ENCODE measurements around the gene PLBD2.

The PLBD2 gene

GRCh38 chr12:113371808-113372207 lies 13.4 kb downstream of the PLBD2 start:
- no peak for DNase-seq

- no peak for DNase-seq
These were observed 14.0 kb downstream of the PLBD2 start for GRCh38 chr12:113372371-113372770.

GRCh38 chr12:113373440-113373839 lies 15.1 kb downstream of the PLBD2 start:
- DNase-seq: no peak

GRCh38 chr12:113373969-113374368 lies 15.6 kb downstream of the PLBD2 start:
- no peak for DNase-seq

- no peak for DNase-seq
These were observed 16.5 kb downstream of the PLBD2 start for GRCh38 chr12:113374823-113375428.

- no peak for DNase-seq
These were observed 19.9 kb downstream of the PLBD2 start for GRCh38 chr12:113378291-113378690.

GRCh38 chr12:113381220-113381619 lies 22.8 kb downstream of the PLBD2 start:
- DNase-seq: no peak

GRCh38 chr12:113382206-113382605 lies 23.8 kb downstream of the PLBD2 start:
- no peak for DNase-seq

GRCh38 chr12:113384778-113385177 lies 26.4 kb downstream of the PLBD2 start:
- no peak for DNase-seq

- DNase-seq: no peak
These were observed 27.0 kb downstream of the PLBD2 start for GRCh38 chr12:113385282-113385882.

- DNase-seq: no peak
These were observed 28.6 kb downstream of the PLBD2 start for GRCh38 chr12:113386866-113387566.

GRCh38 chr12:113387631-113388030 lies 29.2 kb downstream of the PLBD2 start:
- no peak for DNase-seq

- DNase-seq: no peak
These were observed 30.0 kb downstream of the PLBD2 start for GRCh38 chr12:113388351-113388750.

- DNase-seq: no peak
These were observed 32.0 kb downstream of the PLBD2 start for GRCh38 chr12:113390064-113391043.

- DNase-seq: no peak
These were observed 32.8 kb downstream of the PLBD2 start for GRCh38 chr12:113391145-113391544.

GRCh38 chr12:113391650-113392337 lies 33.4 kb downstream of the PLBD2 start:
- no peak for DNase-seq

- no peak for DNase-seq
These were observed 34.1 kb downstream of the PLBD2 start for GRCh38 chr12:113392520-113392919.

GRCh38 chr12:113392988-113393579 lies 34.7 kb downstream of the PLBD2 start:
- no peak for DNase-seq

GRCh38 chr12:113393749-113394148 lies 35.4 kb downstream of the PLBD2 start:
- DNase-seq: no peak

- no peak for DNase-seq
These were observed 36.7 kb downstream of the PLBD2 start for GRCh38 chr12:113395119-113395518.

- no peak for DNase-seq
These were observed 37.8 kb downstream of the PLBD2 start for GRCh38 chr12:113396200-113396599.
